K562 (cell line): ENCODE results near the gene LY6G6F. TPM values are rescaled to one million over a fixed set of nuclear protein-coding genes. Genes with fewer than 3 reads are reported as not detected.
A peak's percentile ranks its signal among the peaks of the same experiment; 100 is the strongest.

ENCODE experiments used
- CBX8 ChIP-seq: fragments of 200-600 bp; sonication (generic); IDR thresholded peaks from 2 replicates; pipeline ENCODE4 v1.6.1; 2012; ENCODE audit warnings: borderline replicate concordance, mixed run types, low read depth, mild to moderate bottlenecking, moderate library complexity, mixed read lengths, low read length, control low read depth, inconsistent platforms; ENCODE audit not compliant: poor library complexity, severe bottlenecking; ENCODE audit errors: extremely low read depth
- CREBBP ChIP-seq: IDR thresholded peaks from one replicate; pipeline ENCODE4 v1.6.1; 2012; ENCODE audit warnings: low read depth, mild to moderate bottlenecking, control low read depth, inconsistent platforms, low read length
- E4F1 ChIP-seq: fragments of 250-450 bp; sonication (Bioruptor Pico); IDR thresholded peaks from 2 replicates; pipeline ENCODE4 v1.5.0; 2021; ENCODE audit warnings: mild to moderate bottlenecking, borderline replicate concordance
- HDAC1 ChIP-seq, 2 experiments: fragments of 450-650 bp; IDR thresholded peaks; 2 replicates each; pipeline ENCODE4 v1.6.1; 2016 to 2017; ENCODE audit warnings: inconsistent platforms in 1 of 2, mild to moderate bottlenecking in 1 of 2, moderate library complexity in 1 of 2
- ID3 ChIP-seq, 2 experiments: fragments of 250-450 bp in 1 of 2; fragments of 450-650 bp in 1 of 2; sonication (Bioruptor Pico) in 1 of 2; IDR thresholded peaks; 2 replicates each; pipeline versions ENCODE4 v1.6.1 to v1.8.0; 2016 to 2021; ENCODE audit warnings: mild to moderate bottlenecking in 2 of 2, moderate library complexity in 2 of 2, missing compliant biosample characterization in 1 of 2, missing genetic modification characterization in 1 of 2
- KAT7 ChIP-seq: sonication (generic); formaldehyde crosslinking; IDR thresholded peaks from 2 replicates; pipeline ENCODE4 v1.8.0; 2022; ENCODE audit warnings: missing genetic modification reagents, mild to moderate bottlenecking, borderline replicate concordance
- KLF6 ChIP-seq: fragments of 250-450 bp; sonication (Bioruptor Pico); IDR thresholded peaks from 2 replicates; pipeline ENCODE4 v1.4.0; 2020; ENCODE audit warnings: mild to moderate bottlenecking, moderate library complexity, borderline replicate concordance
- MYC ChIP-seq, 2 experiments: fragments of 250-450 bp in 1 of 2; sonication (Bioruptor Pico) in 1 of 2; IDR thresholded peaks; 2 replicates each; pipeline versions ENCODE4 v1.5.1 to v1.6.1; 2012 to 2021; ENCODE audit warnings: low read depth in 2 of 2, borderline replicate concordance in 1 of 2, improper control_type of control experiment in 1 of 2, low read length in 1 of 2, mild to moderate bottlenecking in 1 of 2, moderate library complexity in 1 of 2
- NR2F6 ChIP-seq: fragments of 450-650 bp; formaldehyde crosslinking; IDR thresholded peaks from 2 replicates; pipeline ENCODE4 v1.4.0; 2020; ENCODE audit warnings: mild to moderate bottlenecking
- POLR3A ChIP-seq: IDR thresholded peaks from 2 replicates; pipeline ENCODE4 v1.6.1; 2011; ENCODE audit warnings: borderline replicate concordance, mild to moderate bottlenecking, moderate library complexity; ENCODE audit not compliant: insufficient read length, insufficient read depth; ENCODE audit errors: extremely low read depth
- PREB ChIP-seq: sonication (generic); formaldehyde crosslinking; IDR thresholded peaks from 2 replicates; pipeline ENCODE4 v1.8.1; 2023; ENCODE audit warnings: mild to moderate bottlenecking, missing genetic modification reagents
- RBM22 ChIP-seq: fragments of 200-400 bp; formaldehyde crosslinking; IDR thresholded peaks from 2 replicates; pipeline ENCODE4 v1.6.1; 2018; ENCODE audit warnings: low read length, low read depth; ENCODE audit not compliant: poor library complexity, severe bottlenecking
- RBM34 ChIP-seq: fragments of 200-400 bp; formaldehyde crosslinking; IDR thresholded peaks from 2 replicates; pipeline ENCODE4 v1.6.1; 2018; ENCODE audit warnings: low read length, borderline replicate concordance; ENCODE audit not compliant: insufficient read depth
- RFX5 ChIP-seq: IDR thresholded peaks from 2 replicates; pipeline ENCODE4 v1.6.1; 2011; ENCODE audit warnings: low read depth, mild to moderate bottlenecking, improper control_type of control experiment, low read length
- SAFB ChIP-seq: fragments of 200-400 bp; formaldehyde crosslinking; IDR thresholded peaks from 2 replicates; pipeline ENCODE4 v1.6.1; 2017; ENCODE audit warnings: low read depth, low read length, borderline replicate concordance
- SAP30 ChIP-seq: fragments of 200-600 bp; sonication (generic); IDR thresholded peaks from 2 replicates; pipeline ENCODE4 v1.6.1; 2012; ENCODE audit warnings: borderline replicate concordance, low read depth, mild to moderate bottlenecking, moderate library complexity, low read length, control low read depth, inconsistent platforms; ENCODE audit not compliant: insufficient read depth, poor library complexity, severe bottlenecking
- SNAPC5 ChIP-seq: fragments of 250-450 bp; sonication (Bioruptor Pico); IDR thresholded peaks from 2 replicates; pipeline ENCODE4 v1.8.0; 2021; ENCODE audit warnings: moderate library complexity, mild to moderate bottlenecking, inconsistent platforms
- TEAD2 ChIP-seq: fragments of 450-650 bp; IDR thresholded peaks from 2 replicates; pipeline ENCODE4 v1.6.1; 2016; ENCODE audit warnings: missing genetic modification characterization, control low read depth, missing compliant biosample characterization
- ZNF121 ChIP-seq: sonication (generic); formaldehyde crosslinking; conservative IDR thresholded peaks from 2 replicates; pipeline ENCODE4 v1.8.0; 2022; ENCODE audit warnings: missing genetic modification reagents
- ZNF3 ChIP-seq: fragments of 250-450 bp; sonication (Bioruptor Pico); IDR thresholded peaks from 2 replicates; pipeline ENCODE4 v1.5.0; 2021; ENCODE audit warnings: mild to moderate bottlenecking, moderate library complexity
- ZNF717 ChIP-seq: fragments of 250-450 bp; sonication (Bioruptor Pico); IDR thresholded peaks from 2 replicates; pipeline ENCODE4 v1.5.0; 2021
- polyA plus RNA-seq, 8 experiments: library from polyadenylated mRNA; depleted of rRNA in 4 of 8; stranded (reverse) in 5 of 8; unstranded in 3 of 8; fragments of >200 nt; fragmentation: Nextera tagmentation in 2 of 8; fragmentation: Illumina TruSeq in 1 of 8; extraction: Ambion mirVana in 2 of 8; extraction: Trizol in 1 of 8; gene quantifications; 2 replicates each; pipeline versions ENCODE4 v1.2.1 to v1.2.3, GENCODE V29; 2011 to 2014; ENCODE audit warnings: inconsistent platforms in 1 of 8, missing spikeins in 1 of 8
- total RNA-seq, 7 experiments: library from RNA; depleted of rRNA in 6 of 7; stranded (reverse); fragments of >200 nt in 6 of 7; fragmentation: Illumina TruSeq in 2 of 7; extraction: Trizol in 2 of 7; gene quantifications; 2 replicates each; pipeline versions ENCODE4 v1.2.1 to v1.2.3, GENCODE V29; 2011 to 2021; ENCODE audit warnings: low replicate concordance in 1 of 7

Gene LY6G6F
- total and polyA plus RNA-seq, 9 of the 15 experiments (the other 6 are each of a cell fraction or from before 2014, with no cell fraction given): 0.14 to 0.50 (median 0.28) TPM; not detected in 2

- peak; percentile 92; the same call in 1 of the 2 replicates for TF ChIP-seq PREB (CRISPR knock-in tag)
- no peak for TF ChIP-seq RBM34
- TF ChIP-seq E4F1 (CRISPR knock-in tag): peak; percentile 91
- peak; percentile 80 for TF ChIP-seq SAP30
- TF ChIP-seq NR2F6: no peak
- TF ChIP-seq ZNF717 (CRISPR knock-in tag): no peak; the same call in 1 of the 2 replicates
- peak; percentile 83 for TF ChIP-seq MYC (IDR thresholded peaks at IDR 0.05; ENCODE audit: low read depth, low read length)
- peak; percentile 83; the same call in 1 of the 2 replicates for TF ChIP-seq MYC (CRISPR knock-in tag; IDR thresholded peaks at IDR 0.05; ENCODE audit: borderline replicate concordance, low read depth)
- TF ChIP-seq TEAD2 (tag): no peak; the same call in 1 of the 2 replicates
- TF ChIP-seq CBX8: no peak
- TF ChIP-seq KAT7 (CRISPR knock-in tag): peak; percentile 60
- peak; percentile 28; the same call in 1 of the 2 replicates for TF ChIP-seq RFX5
- no peak for TF ChIP-seq POLR3A
- TF ChIP-seq HDAC1 (IDR thresholded peaks at IDR 0.05): peak in 1 of 2 experiments; percentile 91; a peak in 2 of 4 replicates
- TF ChIP-seq SAFB: no peak
- TF ChIP-seq RBM22: no peak
- TF ChIP-seq ID3 (CRISPR knock-in tag; IDR thresholded peaks at IDR 0.05): no peak
- peak; percentile 57 for TF ChIP-seq ID3 (tag; IDR thresholded peaks at IDR 0.05)
- no peak for TF ChIP-seq CREBBP
- peak; percentile 81; the same call in 1 of the 2 replicates for TF ChIP-seq KLF6 (CRISPR knock-in tag)
- TF ChIP-seq ZNF3 (CRISPR knock-in tag): no peak
- no peak for TF ChIP-seq ZNF121 (CRISPR knock-in tag)
- TF ChIP-seq SNAPC5 (CRISPR knock-in tag): no peak
Observed at GRCh38 chr6:31702819-31703716, 3.6 kb upstream of the LY6G6F start, which contains the start of gene ABHD16A (continued).
